ENCODE measurements around the gene DIPK1C. TPM values are rescaled to one million over a fixed set of nuclear protein-coding genes. Genes with fewer than 3 reads are reported as not detected.

Gene DIPK1C
- total and polyA plus RNA-seq, 2 donors (not counting 1 experiment from before 2014, with no cell fraction given), result not detected

GRCh38 chr18:74390900-74391299 is 66.2 kb downstream of the DIPK1C start:
- ChIA-PET CTCF (no interaction called here), POLR2A (no interaction called here)
- H3K4me1 ChIP-seq (ENCODE audit: control insufficient read depth in 2 of 2, insufficient read depth in 2 of 2, low read length in 2 of 2), result no peaks in the 10 kb centered on the region
- no peaks in the 10 kb centered on the region for H3K36me3 ChIP-seq (replicated peaks in 1 of 2; ENCODE audit: control extremely low read depth in 1 of 2, control insufficient read depth in 1 of 2, extremely low read depth in 1 of 2, insufficient read depth in 2 of 2, low read length in 1 of 2)
- H3K79me2 ChIP-seq (ENCODE audit: control insufficient read depth, insufficient read depth, low read length), result no peaks in the 10 kb centered on the region
- H3K4me1 Mint-ChIP-seq, result no peaks in the 10 kb centered on the region
- DNase-seq (no peak), ATAC-seq (ENCODE audit: low read depth) (no peak)
- H3K27ac Mint-ChIP-seq, result no peak overlapping the region
- no peak overlapping the region for H3K9ac ChIP-seq (ENCODE audit: low read length)
- no peak overlapping the region for H3K4me3 ChIP-seq (ENCODE audit: control extremely low read depth in 1 of 5, extremely low read depth in 1 of 5, insufficient read depth in 1 of 5, low read depth in 2 of 5, low read length in 4 of 5)
- peaks cover 33% of the 10 kb centered on the region for H3K27me3 Mint-ChIP-seq
- H3K4me3 Mint-ChIP-seq, result no peak overlapping the region
- H3K9me3 ChIP-seq (ENCODE audit: control extremely low read depth in 1 of 3, control insufficient read depth in 2 of 3, insufficient read depth in 1 of 3, low read length in 2 of 3), result no peaks in the 10 kb centered on the region
- no peak overlapping the region for H3K27ac ChIP-seq (ENCODE audit: low read length in 2 of 2)
- H3K27me3 ChIP-seq (replicated peaks in 1 of 4; ENCODE audit: control extremely low read depth in 1 of 4, control insufficient read depth in 3 of 4, insufficient read depth in 4 of 4, low read length in 3 of 4), result no peaks in the 10 kb centered on the region
- no peak overlapping the region for H2AFZ ChIP-seq (ENCODE audit: insufficient read depth, low read depth, low read length, poor library complexity, severe bottlenecking)
- TF ChIP-seq EZH2 (IDR thresholded peaks at IDR 0.05; ENCODE audit: borderline replicate concordance, insufficient read depth, low read depth, low read length, poor library complexity, severe bottlenecking), result no peak
- no peak for TF ChIP-seq CTCF (IDR thresholded peaks at IDR 0.05)
- WGBS (ENCODE audit: insufficient coverage), result 78% methylated on average over 2 of the region's 3 CpGs
- H3K9me3 Mint-ChIP-seq (ENCODE audit: insufficient read depth), result no peaks in the 10 kb centered on the region
- H3K4me2 ChIP-seq (replicated peaks; ENCODE audit: low read depth, low read length, poor library complexity, severe bottlenecking), result no peak overlapping the region
- intact Hi-C loops (cut with micrococcal nuclease), result no loop called here
- no peaks in the 10 kb centered on the region for H4K20me1 ChIP-seq (ENCODE audit: control insufficient read depth, insufficient read depth, low read length, poor library complexity, severe bottlenecking)

- ChIA-PET CTCF (no interaction called here), POLR2A (no interaction called here)
- Histone ChIP-seq H3K27me3 (replicated peaks in 1 of 4; ENCODE audit: control extremely low read depth in 1 of 4, control insufficient read depth in 3 of 4, insufficient read depth in 4 of 4, low read length in 3 of 4) (no peaks in the 10 kb centered on the region), H3K4me1 (ENCODE audit: control insufficient read depth in 2 of 2, insufficient read depth in 2 of 2, low read length in 2 of 2) (no peaks in the 10 kb centered on the region), H4K20me1 (ENCODE audit: control insufficient read depth, insufficient read depth, low read length, poor library complexity, severe bottlenecking) (no peaks in the 10 kb centered on the region), H3K9ac (ENCODE audit: low read length) (no peak overlapping the region), H3K79me2 (ENCODE audit: control insufficient read depth, insufficient read depth, low read length) (no peaks in the 10 kb centered on the region), H3K4me3 (ENCODE audit: control extremely low read depth in 1 of 5, extremely low read depth in 1 of 5, insufficient read depth in 1 of 5, low read depth in 2 of 5, low read length in 4 of 5) (no peak overlapping the region), H2AFZ (ENCODE audit: insufficient read depth, low read depth, low read length, poor library complexity, severe bottlenecking) (no peak overlapping the region), H3K27ac (ENCODE audit: low read length in 2 of 2) (no peak overlapping the region), H3K9me3 (ENCODE audit: control extremely low read depth in 1 of 3, control insufficient read depth in 2 of 3, insufficient read depth in 1 of 3, low read length in 2 of 3) (no peaks in the 10 kb centered on the region), H3K4me2 (replicated peaks; ENCODE audit: low read depth, low read length, poor library complexity, severe bottlenecking) (no peak overlapping the region), H3K36me3 (replicated peaks in 1 of 2; ENCODE audit: control extremely low read depth in 1 of 2, control insufficient read depth in 1 of 2, extremely low read depth in 1 of 2, insufficient read depth in 2 of 2, low read length in 1 of 2) (no peaks in the 10 kb centered on the region)
- TF ChIP-seq EZH2 (IDR thresholded peaks at IDR 0.05; ENCODE audit: borderline replicate concordance, insufficient read depth, low read depth, low read length, poor library complexity, severe bottlenecking) (no peak), CTCF (IDR thresholded peaks at IDR 0.05) (no peak)
- ATAC-seq (ENCODE audit: low read depth), result no peak
- Mint-ChIP-seq H3K9me3 (ENCODE audit: insufficient read depth) (no peaks in the 10 kb centered on the region), H3K27me3 (peaks cover 33% of the 10 kb centered on the region), H3K27ac (no peak overlapping the region), H3K4me1 (no peaks in the 10 kb centered on the region), H3K4me3 (no peak overlapping the region)
- intact Hi-C loops (cut with micrococcal nuclease), result no loop called here
- DNase-seq, result no peak
- 93% methylated on average over 10 of the region's 20 CpGs for WGBS (ENCODE audit: insufficient coverage)
These were observed 67.1 kb downstream of the DIPK1C start for GRCh38 chr18:74389991-74390390.

Data from B cell (primary cell).